Loucy (cell line): ENCODE data around the gene NRARP.

ENCODE experiments used
- H2AFZ ChIP-seq: fragments of 200-600 bp; sonication (generic); 2 replicates; pipeline ENCODE4 v1.6.0; 2016; ENCODE audit warnings: antibody characterized with exemption, mild to moderate bottlenecking, low read length, moderate library complexity
- H3F3A ChIP-seq: fragments of 200-600 bp; 2 replicates; pipeline ENCODE4 v1.6.0; 2016; ENCODE audit warnings: antibody characterized with exemption, low read depth, mild to moderate bottlenecking
- H3K27me3 ChIP-seq: fragments of 200-600 bp; sonication (generic); 2 replicates; pipeline ENCODE4 v1.6.1; 2014; ENCODE audit warnings: low read length, mild to moderate bottlenecking; ENCODE audit not compliant: insufficient read depth, poor library complexity, severe bottlenecking
- H3K36me3 ChIP-seq: fragments of 200-600 bp; sonication (generic); 2 replicates; pipeline ENCODE4 v1.6.1; 2016; ENCODE audit warnings: low read length; ENCODE audit not compliant: insufficient read depth
- H3K4me1 ChIP-seq: fragments of 200-600 bp; sonication (generic); 2 replicates; pipeline ENCODE4 v1.5.1; 2014; ENCODE audit warnings: low read length, mild to moderate bottlenecking; ENCODE audit not compliant: insufficient read depth, poor library complexity, severe bottlenecking
- H3K4me2 ChIP-seq: fragments of 200-600 bp; sonication (generic); 2 replicates; pipeline ENCODE4 v1.6.0; 2014; ENCODE audit warnings: antibody characterized with exemption, low read length, low read depth, mild to moderate bottlenecking; ENCODE audit not compliant: poor library complexity, severe bottlenecking
- H3K4me3 ChIP-seq: fragments of 200-600 bp; sonication (generic); 2 replicates; pipeline ENCODE4 v1.5.1; 2014; ENCODE audit warnings: low read length, mild to moderate bottlenecking, mixed read lengths; ENCODE audit not compliant: poor library complexity, severe bottlenecking
- H3K79me2 ChIP-seq: fragments of 200-600 bp; sonication (generic); 2 replicates; pipeline ENCODE4 v1.6.1; 2014; ENCODE audit warnings: low read length; ENCODE audit not compliant: insufficient read depth
- H3K9ac ChIP-seq: fragments of 200-600 bp; sonication (generic); 2 replicates; pipeline ENCODE4 v1.6.0; 2014; ENCODE audit warnings: mild to moderate bottlenecking, low read depth, low read length, moderate library complexity; ENCODE audit not compliant: poor library complexity, severe bottlenecking
- H3K9me2 ChIP-seq: fragments of 200-600 bp; sonication (generic); replicated peaks from 2 replicates; pipeline ENCODE4 v1.6.1; 2016; ENCODE audit warnings: low read depth, low read length, mixed read lengths
- H3K9me3 ChIP-seq: fragments of 200-600 bp; sonication (generic); 2 replicates; pipeline ENCODE4 v1.6.1; 2014; ENCODE audit warnings: mild to moderate bottlenecking, antibody characterized with exemption, low read length, low read depth; ENCODE audit not compliant: insufficient read depth
- H4K20me1 ChIP-seq: fragments of 200-600 bp; sonication (generic); 2 replicates; pipeline ENCODE4 v1.6.0; 2014; ENCODE audit warnings: antibody characterized with exemption, low read length, mild to moderate bottlenecking; ENCODE audit not compliant: insufficient read depth, poor library complexity, severe bottlenecking
- CTCF ChIP-seq: fragments of 200-600 bp; sonication (generic); conservative IDR thresholded peaks from 2 replicates; pipeline ENCODE4 v1.5.1; 2014; ENCODE audit warnings: mild to moderate bottlenecking, antibody characterized with exemption, low read length
- EZH2phosphoT487 ChIP-seq: fragments of 200-600 bp; IDR thresholded peaks from 2 replicates; pipeline ENCODE4 v1.6.1; 2018; ENCODE audit warnings: antibody characterized with exemption, mild to moderate bottlenecking, moderate library complexity, borderline replicate concordance

The NRARP gene

GRCh38 chr9:137270929-137271695 lies 31.0 kb downstream of the NRARP start:
- no peaks in the 10 kb centered on the region for H3K79me2 ChIP-seq
- no peaks in the 10 kb centered on the region for H3F3A ChIP-seq
- no peak overlapping the region for H3K4me2 ChIP-seq
- no peak overlapping the region for H3K4me3 ChIP-seq
- H3K36me3 ChIP-seq: no peaks in the 10 kb centered on the region; the same call in 1 of the 2 replicates
- peaks cover 9% of the 10 kb centered on the region for H3K4me1 ChIP-seq
- no peak overlapping the region for H2AFZ ChIP-seq
- H3K9me2 ChIP-seq: no peaks in the 10 kb centered on the region
- no peak overlapping the region for H3K9ac ChIP-seq
- H4K20me1 ChIP-seq: peaks cover 3% of the 10 kb centered on the region
- no peaks in the 10 kb centered on the region for H3K9me3 ChIP-seq
- H3K27me3 ChIP-seq: no peaks in the 10 kb centered on the region
- TF ChIP-seq EZH2phosphoT487 (no peak), CTCF (no peak)

GRCh38 chr9:137269231-137269772 lies 32.8 kb downstream of the NRARP start:
- Histone ChIP-seq H3K4me1 (peaks cover 9% of the 10 kb centered on the region), H3K9ac (no peak overlapping the region), H3K79me2 (no peaks in the 10 kb centered on the region), H2AFZ (no peak overlapping the region), H3K9me2 (no peaks in the 10 kb centered on the region), H3K4me3 (no peak overlapping the region), H3K36me3 (no peaks in the 10 kb centered on the region; the same call in 1 of the 2 replicates), H3F3A (no peaks in the 10 kb centered on the region), H4K20me1 (peaks cover 3% of the 10 kb centered on the region), H3K9me3 (no peaks in the 10 kb centered on the region), H3K4me2 (no peak overlapping the region), H3K27me3 (no peaks in the 10 kb centered on the region)
- TF ChIP-seq CTCF (no peak), EZH2phosphoT487 (no peak)

GRCh38 chr9:137268538-137269201 lies 33.4 kb downstream of the NRARP start:
- H3K9ac ChIP-seq: no peak overlapping the region
- H2AFZ ChIP-seq: no peak overlapping the region
- H3K36me3 ChIP-seq: peaks cover 4% of the 10 kb centered on the region; the same call in 1 of the 2 replicates
- no peaks in the 10 kb centered on the region for H3K9me3 ChIP-seq
- H4K20me1 ChIP-seq: peaks cover 3% of the 10 kb centered on the region
- no peak overlapping the region for H3K4me2 ChIP-seq
- H3K9me2 ChIP-seq: no peaks in the 10 kb centered on the region
- H3K27me3 ChIP-seq: no peaks in the 10 kb centered on the region
- peaks cover 9% of the 10 kb centered on the region for H3K4me1 ChIP-seq
- no peaks in the 10 kb centered on the region for H3K79me2 ChIP-seq
- TF ChIP-seq EZH2phosphoT487: no peak
- TF ChIP-seq CTCF: no peak
- H3K4me3 ChIP-seq: no peak overlapping the region
- H3F3A ChIP-seq: no peaks in the 10 kb centered on the region
